GM19328 (cell line): ENCODE data around the gene PTX3.

Experiments
- ATAC-seq: cut with Tn5 transposase; IDR thresholded peaks from one replicate; pipeline ENCODE4 v1.9.1; 2021; ENCODE audit warnings: mild to moderate bottlenecking, moderate library complexity; ENCODE audit not compliant: unreplicated experiment

PTX3 gene

DNA sequence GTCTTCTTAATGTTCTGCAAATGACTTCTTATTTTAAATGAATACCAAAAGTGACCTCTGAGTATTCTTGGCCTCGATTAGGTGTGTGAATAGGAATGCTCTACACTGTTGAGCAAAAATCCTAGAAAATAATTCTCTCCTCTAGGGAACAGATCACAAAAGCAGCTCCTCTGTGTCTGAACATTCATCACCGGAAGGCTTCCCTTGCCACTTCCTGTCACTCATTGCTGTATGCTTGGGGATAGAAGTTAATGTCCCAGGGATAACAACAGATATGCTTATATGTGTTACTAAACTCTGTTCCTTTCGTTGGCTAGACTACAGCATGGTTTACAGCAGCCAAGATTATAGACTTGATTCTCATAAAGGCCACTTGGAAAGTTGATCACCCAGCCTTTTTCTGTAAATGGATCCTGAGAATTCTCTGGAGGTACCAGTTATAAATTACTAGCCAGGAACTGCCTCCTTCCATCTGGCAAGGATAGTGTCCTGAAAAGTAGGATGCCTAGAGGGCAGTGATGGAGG lies 16.0 kb upstream of the PTX3 start:
- no peak for ATAC-seq

DNA sequence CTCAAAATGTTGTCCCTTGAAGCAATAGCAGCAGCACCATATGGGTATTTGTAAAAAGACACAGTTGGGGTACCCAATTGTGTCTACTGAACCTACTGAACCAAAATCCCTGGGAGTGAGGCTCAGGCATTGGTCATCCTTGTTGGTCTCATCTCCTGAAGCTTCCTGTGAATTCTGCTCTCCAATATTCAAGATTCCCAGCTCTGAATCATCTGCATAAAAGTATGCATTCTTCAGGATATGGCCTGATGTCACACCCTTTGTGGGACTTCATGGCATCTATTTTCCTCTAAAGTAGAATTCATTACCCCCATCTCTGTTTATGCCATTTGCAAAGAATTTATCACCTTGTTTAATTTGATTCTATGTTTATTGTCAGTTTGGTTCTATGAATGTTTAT lies 13.3 kb upstream of the PTX3 start:
- no peak for ATAC-seq

DNA sequence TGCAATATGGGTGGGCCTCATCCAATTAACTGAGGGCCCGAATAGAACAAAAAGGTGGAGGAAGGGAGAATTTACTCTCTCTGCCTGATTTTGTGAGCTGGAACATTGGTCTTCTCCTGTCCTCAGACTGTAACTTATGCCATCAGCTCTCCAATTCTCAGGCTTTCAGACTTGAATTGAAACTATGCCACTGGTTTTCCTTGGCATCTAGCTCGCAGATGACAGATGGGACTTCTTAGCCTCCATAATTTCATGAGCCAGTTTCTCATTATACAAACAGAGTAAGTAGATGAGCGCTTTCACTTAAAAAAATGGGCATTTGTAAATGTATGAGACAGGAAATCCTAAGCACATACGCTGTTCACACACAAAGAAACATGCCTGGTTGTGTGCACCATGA lies 8.7 kb upstream of the PTX3 start:
- no peak for ATAC-seq

DNA sequence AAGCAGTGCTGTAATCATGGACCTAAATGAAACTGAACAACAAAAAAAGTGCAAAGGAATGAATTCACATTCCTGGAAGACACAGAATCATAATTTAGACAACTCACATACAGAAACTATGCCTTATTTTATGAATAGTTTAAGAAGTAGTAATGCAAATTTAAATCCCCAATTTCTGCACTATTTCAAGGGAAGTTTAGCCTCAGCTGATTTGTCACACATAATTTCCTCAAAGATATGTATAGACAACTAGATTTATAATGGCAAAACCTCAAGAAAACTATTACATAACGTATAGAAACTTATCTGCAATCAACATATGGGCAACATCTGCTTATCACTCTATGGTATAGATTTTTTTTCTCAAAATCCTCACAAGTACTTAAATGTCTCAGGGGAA lies 7.8 kb upstream of the PTX3 start:
- ATAC-seq, result no peak

DNA sequence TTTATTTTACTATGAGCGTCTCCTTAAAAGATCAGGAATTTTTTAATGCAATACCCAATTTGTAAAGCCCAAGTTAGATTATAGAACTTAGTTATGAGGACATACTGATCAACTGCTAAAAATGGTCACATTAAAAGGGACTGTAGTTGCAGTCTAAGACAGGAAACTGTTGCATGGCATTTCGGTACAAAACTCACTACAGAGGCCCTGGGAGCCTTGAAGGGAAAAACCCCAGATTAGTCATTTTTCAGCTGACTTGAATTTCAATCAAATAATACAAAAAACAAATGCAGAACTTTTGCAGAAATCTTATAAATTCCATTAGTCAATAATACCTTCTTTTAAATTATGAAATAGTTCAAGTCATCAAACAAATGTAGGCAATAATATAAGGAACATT lies 6.9 kb upstream of the PTX3 start:
- ATAC-seq, result no peak

DNA sequence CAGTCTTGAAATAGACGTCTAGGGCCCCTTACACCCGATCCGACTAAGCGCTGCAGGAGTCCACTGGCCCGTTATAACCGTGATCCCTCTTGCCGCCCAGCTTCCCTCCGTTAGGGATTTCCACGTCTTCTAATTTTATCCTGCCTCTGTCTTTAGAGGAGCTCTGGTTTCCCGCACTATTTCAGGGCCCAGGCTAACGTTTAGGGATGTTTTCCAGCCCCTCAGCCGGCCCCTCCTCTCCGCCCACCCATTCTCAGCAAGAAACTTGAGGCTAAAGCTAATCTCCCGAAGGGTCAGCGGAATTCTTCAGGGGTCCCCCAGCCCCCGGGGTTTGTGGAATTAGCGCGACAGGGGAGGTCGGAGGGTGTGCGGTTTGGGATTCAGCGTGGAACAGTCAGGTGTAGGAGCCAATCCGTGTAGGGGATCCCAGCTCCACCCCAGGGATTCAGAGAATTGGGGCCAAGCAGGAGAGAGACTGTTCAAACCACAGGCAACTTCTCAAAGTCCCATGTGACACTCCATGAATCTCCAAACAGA lies 1.6 kb downstream of the PTX3 start:
- no peak for ATAC-seq

DNA sequence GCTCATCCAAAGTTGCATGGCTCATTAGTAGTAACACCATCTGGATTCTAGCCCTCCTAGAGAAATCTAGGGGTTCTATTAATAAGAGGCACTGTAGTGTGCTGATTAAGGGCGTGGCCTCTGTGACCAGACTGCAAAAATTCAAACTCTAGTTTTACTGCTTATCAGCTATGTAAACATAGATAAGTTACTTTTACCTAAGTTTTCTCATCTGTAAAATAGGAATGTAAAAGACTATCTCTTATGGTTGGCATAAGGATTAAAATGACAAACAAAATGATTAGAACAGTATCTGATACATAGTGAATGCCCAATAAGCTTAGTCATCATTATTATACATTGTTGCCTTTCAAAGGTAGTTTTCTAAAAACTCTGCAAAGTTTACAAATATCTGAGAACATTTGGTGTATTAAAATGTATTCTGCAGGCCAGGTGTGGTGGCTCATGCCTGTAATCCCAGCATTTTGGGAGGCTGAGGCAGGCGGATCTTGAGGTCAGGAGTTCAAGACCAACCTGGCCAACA lies 4.5 kb downstream of the PTX3 start:
- no peak for ATAC-seq

DNA sequence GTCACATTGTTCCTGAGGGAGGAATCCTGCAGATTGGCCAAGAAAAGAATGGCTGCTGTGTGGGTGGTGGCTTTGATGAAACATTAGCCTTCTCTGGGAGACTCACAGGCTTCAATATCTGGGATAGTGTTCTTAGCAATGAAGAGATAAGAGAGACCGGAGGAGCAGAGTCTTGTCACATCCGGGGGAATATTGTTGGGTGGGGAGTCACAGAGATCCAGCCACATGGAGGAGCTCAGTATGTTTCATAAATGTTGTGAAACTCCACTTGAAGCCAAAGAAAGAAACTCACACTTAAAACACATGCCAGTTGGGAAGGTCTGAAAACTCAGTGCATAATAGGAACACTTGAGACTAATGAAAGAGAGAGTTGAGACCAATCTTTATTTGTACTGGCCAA lies 6.1 kb downstream of the PTX3 start:
- ATAC-seq, result no peak

DNA sequence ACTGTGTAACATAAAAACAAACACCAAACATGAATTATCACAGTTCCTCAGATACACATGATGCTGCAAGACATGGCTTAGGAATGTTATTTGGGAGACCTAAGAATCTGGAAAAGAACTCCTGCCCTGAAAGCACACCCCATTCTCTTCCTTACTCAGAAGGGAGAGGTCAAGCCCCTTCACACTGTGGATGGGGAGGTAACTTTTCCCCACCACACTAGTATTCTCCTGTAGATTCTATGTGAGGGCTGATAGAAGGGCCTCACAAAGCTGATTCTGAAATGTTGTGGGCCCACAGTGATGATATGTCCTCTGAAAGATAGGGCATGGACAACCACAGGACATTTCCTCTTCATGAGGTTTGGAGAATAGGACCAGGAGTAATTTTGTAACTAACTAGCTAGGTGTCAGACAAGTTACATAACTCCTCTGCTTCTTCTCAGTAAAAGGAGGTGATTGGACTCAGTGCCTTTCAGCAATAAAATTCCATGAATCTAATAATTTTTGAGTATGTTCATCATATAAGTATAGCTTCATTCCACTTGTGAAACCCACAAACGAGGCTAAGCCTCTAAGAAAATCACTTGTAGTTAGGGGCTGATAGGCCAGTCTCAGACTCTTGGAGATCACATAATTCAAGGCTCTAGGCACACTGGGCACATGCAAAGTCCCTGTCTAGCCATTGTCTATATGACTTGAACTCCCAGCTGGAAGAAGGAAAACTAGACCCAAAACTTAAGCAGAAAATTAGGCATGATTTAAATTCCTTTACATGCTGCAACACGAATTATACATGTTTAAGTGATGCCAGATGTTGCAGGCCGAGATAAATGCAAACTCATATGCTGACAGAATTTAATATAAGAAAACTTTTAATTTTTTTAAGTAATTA lies 7.5 kb downstream of the PTX3 start:
- ATAC-seq, result no peak

DNA sequence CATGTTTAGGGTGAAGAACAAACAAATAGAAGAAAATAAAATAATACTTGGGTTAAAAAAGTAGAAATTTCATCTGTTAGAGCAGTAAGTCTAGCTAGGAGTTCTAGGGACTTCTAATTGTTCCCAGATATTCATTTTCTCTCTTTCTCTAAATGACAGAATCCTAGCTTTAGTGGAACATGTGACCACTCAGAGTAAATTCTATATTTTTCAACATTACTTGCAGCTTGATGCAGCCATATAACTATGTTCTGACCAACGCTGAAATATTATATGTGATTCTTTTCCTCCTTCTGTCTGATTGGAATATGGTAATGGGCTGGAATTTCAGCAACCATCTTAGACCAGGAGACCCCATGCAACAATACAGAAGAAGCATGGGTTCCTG lies 8.1 kb downstream of the PTX3 start:
- ATAC-seq, result no peak

DNA sequence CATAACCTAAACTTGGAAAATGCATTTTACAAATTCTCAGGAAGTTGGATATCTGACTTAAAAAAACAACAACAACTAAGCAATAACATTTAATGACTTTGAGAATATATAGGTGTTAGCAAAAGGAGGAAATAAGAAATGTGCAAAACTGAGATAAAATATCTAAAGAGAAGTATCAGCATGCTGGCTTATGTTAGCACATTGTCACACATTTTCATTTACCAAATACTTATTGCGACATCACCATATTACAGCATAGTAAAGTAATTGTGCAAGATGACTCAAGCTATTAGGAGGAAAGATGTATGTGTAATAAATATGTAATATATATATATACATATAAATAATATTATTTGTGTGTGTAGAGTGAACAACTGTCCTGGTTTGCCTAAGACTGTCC lies 9.2 kb downstream of the PTX3 start:
- no peak for ATAC-seq

DNA sequence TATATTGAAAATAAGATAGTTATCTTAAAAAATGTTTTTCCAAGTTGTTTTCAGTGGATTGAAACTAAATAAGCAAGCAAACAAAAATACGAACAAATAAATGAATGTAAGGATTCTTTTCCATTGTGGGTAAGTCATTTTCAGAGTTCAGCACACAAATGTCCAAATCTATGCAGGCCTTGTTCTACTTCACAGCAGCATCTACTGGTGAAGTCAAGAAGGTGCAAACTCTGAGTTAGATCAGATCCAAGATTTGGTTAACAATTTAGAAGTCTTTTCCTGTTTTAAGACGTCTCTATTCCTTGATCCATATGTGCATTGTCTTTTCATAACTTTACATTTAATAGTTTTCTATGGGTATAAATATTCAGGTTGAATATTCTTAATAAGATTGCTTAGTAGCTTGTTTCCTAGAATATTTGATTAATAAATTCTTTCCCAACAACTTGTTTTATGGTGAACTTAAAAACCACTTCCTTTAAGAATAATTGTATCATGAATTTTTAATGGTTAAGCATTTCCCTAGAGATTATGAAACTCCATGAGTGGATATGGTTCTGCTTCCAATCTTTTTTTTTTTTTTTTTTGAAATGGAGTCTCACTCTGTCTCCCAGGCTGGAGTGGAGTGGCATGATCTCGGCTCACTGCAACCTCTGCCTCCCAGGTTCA lies 10.5 kb downstream of the PTX3 start:
- no peak for ATAC-seq

DNA sequence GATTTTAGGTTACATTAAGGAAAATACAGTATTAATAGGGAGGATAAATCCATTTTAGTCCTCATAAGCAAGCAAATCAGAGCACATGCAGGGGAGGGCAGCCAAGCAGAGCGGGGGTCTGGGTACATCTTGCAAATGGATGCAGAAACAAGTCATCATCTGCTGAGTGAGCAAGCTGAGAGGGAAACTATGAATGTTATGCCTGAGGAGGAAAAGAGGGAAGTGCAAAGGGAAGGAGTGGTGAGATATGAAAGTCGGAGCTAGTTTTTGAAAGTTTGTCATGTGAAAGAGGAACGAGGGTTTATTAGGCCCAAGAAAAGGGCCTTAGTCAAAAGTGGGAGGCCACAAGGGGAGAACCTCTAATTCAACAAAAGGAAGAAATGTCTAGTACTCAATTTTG lies 15.4 kb downstream of the PTX3 start:
- no peak for ATAC-seq

DNA sequence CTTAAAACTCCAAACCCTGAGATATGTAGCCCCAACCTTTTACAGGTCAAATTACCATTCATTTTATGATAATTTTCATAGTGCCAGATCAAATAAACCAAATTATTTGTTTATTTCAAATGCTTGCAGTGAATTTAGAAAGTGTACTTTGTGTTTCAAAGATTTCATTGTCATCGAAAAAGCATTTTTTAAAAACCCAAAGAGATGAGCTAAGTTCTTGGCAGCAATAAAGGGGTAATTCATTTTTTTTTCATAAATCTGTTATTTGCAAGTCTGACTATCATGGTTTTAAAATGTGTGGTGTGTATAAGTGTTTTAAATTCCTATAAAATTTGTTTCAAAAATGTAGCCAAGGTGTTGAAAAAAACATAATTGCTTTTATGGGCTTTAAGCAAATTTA lies 17.2 kb downstream of the PTX3 start:
- ATAC-seq, result no peak

DNA sequence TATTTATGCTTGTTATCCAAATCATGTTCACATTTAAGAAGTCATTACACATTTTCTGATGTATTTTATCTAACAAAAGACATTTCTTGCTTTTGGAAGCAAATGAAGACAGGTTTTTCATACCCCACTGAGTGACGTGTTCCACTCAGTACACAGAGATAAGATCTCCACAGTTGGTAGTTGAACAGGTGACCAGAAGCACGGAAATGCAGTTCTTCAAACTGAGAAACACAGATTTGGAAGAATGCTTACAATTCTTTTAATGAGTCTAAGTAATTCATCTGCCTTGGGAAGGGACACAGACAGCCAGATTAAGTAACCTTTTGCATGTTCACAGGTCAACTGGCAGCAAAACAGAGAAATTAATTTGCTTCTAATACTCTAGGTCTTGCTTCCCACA lies 23.1 kb downstream of the PTX3 start:
- no peak for ATAC-seq

DNA sequence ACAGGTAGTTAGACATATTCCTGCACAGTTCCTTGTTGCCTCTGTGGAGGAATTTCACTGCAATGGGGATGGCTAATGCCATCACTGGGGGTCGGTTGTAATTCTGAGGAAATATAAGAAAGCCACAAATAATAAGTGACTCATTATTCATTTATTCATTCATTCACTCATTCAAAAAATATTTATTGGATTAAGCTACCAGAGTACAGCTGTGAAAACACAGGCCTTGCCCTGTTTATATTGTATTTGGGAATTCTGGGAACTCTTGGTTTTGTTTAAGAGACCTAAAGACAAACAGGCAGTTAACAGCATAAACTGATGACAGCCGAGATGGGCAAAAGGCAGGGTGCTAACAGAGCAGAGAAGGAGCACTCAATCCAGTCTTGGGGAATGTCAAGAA lies 23.6 kb downstream of the PTX3 start:
- no peak for ATAC-seq

DNA sequence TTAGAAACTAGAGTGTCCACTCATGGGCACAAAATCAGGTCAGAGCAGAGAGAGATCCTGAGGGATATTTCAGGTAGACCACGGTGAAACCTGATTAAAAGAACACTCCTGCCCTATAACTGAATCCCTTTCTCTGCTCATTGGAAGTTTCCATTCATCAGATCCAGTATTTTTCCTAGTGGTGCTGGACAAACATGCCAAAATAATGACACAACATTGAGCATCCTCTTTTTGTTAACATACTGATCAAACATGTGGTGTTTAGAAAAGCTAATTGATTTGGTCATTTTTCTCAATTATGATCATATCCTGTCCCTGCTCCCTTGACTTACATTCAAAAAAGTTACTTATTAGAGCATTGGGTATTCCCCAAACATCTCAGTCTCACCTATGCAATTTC lies 27.2 kb downstream of the PTX3 start:
- ATAC-seq, result no peak

DNA sequence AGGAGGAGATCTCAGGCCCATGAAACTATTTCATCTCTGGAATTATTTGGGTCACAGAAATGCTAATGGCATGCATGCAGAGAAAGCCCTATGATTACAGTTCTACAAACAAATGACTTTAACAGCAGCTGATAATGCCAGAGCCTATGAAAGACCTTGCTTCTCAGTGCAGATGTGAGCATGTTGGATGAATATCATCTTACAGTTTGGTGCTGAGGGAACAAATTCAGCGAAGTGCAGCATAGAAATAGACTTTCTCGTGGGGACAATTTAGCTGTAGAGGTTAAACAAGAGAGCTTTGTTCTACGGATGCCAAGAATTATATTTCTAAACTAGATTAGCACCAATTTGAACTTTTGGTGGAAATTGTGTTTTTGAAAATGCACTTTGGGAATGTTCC lies 27.7 kb downstream of the PTX3 start:
- ATAC-seq, result no peak

DNA sequence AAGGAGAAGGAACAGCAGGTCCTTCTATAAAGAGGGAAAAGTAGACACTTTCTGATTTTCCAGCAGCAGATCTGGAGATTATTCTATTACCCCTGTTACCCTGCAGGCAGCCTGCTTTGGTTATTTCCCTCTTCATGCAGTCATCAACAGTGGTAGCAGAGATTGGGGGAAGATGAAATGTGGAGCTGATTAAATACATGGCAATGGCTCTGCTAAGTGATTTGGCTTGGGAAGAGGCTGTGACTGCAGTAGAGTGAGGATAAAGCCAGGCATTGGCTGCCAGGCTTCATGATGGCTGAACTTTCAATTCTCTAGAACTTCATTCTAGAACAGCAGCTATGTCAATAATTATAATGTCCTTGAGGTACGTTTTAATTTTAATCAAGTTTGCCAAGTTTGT lies 29.1 kb downstream of the PTX3 start:
- ATAC-seq, result no peak

DNA sequence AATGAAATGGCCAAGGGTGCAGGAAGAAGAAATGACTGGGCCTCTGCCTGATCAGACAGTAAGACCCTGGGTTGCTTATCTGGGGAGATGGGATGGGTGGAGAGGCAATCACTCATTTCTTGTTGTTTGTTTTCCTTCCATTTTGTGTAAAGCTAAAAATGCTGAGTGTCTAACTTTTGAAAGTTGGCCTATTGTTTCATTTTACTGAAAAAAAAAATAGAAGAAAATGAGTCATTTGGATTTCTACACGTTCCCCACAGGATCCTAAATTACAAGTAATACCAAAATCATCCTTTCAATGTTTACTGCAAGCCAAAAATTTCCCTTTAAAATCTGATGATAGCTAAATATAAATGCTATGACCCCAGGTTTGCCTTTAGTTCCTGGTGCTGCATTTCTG lies 30.6 kb downstream of the PTX3 start:
- ATAC-seq, result no peak

DNA sequence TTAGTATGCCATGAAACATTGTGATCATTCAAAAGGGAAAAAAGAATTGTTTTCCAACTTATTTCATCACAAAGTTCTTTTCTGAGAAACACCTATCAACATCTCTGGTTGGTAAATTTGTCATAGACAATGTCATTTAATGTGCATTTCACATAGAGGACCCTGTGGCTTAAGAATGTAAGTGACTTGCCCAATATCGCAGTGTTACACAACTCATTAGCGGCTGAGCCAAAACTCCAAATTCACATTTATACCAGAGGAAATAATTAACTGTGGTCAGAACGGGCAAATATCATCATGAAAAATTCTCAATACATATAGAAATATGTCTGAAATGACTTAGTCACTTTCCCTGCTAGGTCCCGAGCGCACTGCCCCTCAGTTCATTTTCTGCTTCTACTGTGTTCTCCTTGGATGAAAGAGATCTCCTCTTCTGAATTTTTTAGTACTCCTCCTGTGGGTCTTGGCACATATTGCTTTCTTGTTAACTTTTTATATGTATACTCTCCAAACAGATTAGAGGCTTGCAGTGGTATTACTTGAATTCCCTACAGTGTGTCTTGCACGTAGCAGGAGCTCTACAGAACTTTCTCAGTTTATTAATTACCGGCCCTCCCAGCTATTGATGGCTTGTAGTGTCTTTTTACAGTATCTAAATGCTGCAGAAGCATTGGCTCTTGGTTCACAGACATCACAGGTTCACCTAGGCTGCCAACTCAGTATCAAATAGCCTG lies 33.1 kb downstream of the PTX3 start:
- no peak for ATAC-seq
